Neuron (in vitro differentiated cells): ENCODE measurements around the gene CCSAP.

ENCODE experiments used
- H2AFZ ChIP-seq: one replicate; pipeline ENCODE4 v1.6.1; 2013; ENCODE audit warnings: low read depth, mild to moderate bottlenecking, inconsistent platforms, low read length, moderate library complexity
- H3K27me3 ChIP-seq: one replicate; pipeline ENCODE4 v1.6.1; 2013; ENCODE audit warnings: low read length; ENCODE audit not compliant: insufficient read depth
- H3K36me3 ChIP-seq: one replicate; pipeline ENCODE4 v1.6.1; 2013; ENCODE audit warnings: low read length; ENCODE audit not compliant: insufficient read depth
- H3K4me1 ChIP-seq: one replicate; pipeline ENCODE4 v1.6.1; 2013; ENCODE audit warnings: low read length; ENCODE audit not compliant: insufficient read depth
- H3K4me3 ChIP-seq: 2 replicates; pipeline ENCODE4 v1.5.1; 2013; ENCODE audit warnings: mild to moderate bottlenecking, low read length, moderate library complexity
- H3K9me3 ChIP-seq: one replicate; pipeline ENCODE4 v1.6.1; 2013; ENCODE audit warnings: low read length

CCSAP gene

GRCh38 chr1:229377429-229377828 is 34.6 kb upstream of the CCSAP start:
- H3K27me3 ChIP-seq = peaks cover 22% of the 10 kb centered on the region
- H3K9me3 ChIP-seq = no peaks in the 10 kb centered on the region
- no peaks in the 10 kb centered on the region for H3K36me3 ChIP-seq
- no peaks in the 10 kb centered on the region for H3K4me1 ChIP-seq
- H3K4me3 ChIP-seq = no peak overlapping the region
- H2AFZ ChIP-seq = no peak overlapping the region

- no peak overlapping the region for H3K4me3 ChIP-seq
- peaks cover 18% of the 10 kb centered on the region for H3K27me3 ChIP-seq
- no peaks in the 10 kb centered on the region for H3K4me1 ChIP-seq
- no peaks in the 10 kb centered on the region for H3K9me3 ChIP-seq
- no peak overlapping the region for H2AFZ ChIP-seq
- no peaks in the 10 kb centered on the region for H3K36me3 ChIP-seq
These were observed 33.7 kb upstream of the CCSAP start for GRCh38 chr1:229376521-229376920.

DNA sequence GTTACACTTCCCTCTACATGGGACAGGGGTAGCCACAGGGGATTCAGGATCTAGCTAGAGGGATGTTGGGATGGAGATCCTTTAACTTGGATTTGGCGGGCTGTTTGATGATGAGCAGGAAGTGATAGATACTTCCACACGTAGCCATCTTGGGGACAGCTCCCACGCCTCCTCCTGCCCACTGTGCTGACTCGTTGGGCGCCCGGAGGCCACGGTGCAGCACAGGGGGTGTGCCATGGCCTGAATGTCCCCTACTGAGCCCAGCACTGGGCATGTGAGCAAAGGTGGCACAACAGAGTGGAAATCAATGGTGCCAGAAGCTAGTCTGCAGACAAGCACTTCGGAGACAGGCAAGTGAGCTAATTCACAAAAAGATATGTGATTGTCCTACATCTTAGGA is 31.6 kb upstream of the CCSAP start:
- Histone ChIP-seq H3K9me3 (no peaks in the 10 kb centered on the region), H3K4me1 (no peaks in the 10 kb centered on the region), H2AFZ (no peak overlapping the region), H3K4me3 (no peak overlapping the region), H3K27me3 (no peaks in the 10 kb centered on the region), H3K36me3 (no peaks in the 10 kb centered on the region)

GRCh38 chr1:229373395-229373794 is 30.5 kb upstream of the CCSAP start:
- Histone ChIP-seq H3K27me3 (no peaks in the 10 kb centered on the region), H3K4me3 (no peak overlapping the region), H2AFZ (no peak overlapping the region), H3K4me1 (no peaks in the 10 kb centered on the region), H3K36me3 (no peaks in the 10 kb centered on the region), H3K9me3 (no peaks in the 10 kb centered on the region)

DNA sequence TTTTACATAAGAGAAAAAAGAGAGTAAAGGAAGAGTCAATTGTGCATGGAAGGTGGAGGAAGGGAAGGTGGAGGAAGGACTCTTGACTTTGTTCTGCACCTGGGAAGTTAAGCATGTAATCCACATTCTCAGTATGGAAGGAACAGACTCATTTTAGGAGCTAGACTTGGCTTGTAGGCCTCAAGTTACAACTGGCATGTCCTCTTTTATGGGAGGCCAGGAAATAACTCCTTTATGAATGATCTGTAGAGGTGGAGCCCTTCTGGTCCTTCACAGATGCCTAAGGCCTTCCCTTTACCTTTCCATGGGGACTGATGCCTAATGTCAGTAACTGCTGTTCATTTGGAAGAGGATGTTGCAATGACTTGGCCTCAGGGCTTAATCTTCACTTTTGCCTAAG is 29.4 kb upstream of the CCSAP start:
- Histone ChIP-seq H3K27me3 (no peaks in the 10 kb centered on the region), H3K9me3 (no peaks in the 10 kb centered on the region), H3K36me3 (no peaks in the 10 kb centered on the region), H3K4me1 (no peaks in the 10 kb centered on the region), H3K4me3 (no peak overlapping the region), H2AFZ (no peak overlapping the region)

- no peaks in the 10 kb centered on the region for H3K9me3 ChIP-seq
- no peak overlapping the region for H3K4me3 ChIP-seq
- no peak overlapping the region for H2AFZ ChIP-seq
- no peaks in the 10 kb centered on the region for H3K36me3 ChIP-seq
- no peaks in the 10 kb centered on the region for H3K27me3 ChIP-seq
- no peaks in the 10 kb centered on the region for H3K4me1 ChIP-seq
These were observed 28.8 kb upstream of the CCSAP start for GRCh38 chr1:229371624-229372023.

GRCh38 chr1:229370601-229371021 is 27.8 kb upstream of the CCSAP start:
- Histone ChIP-seq H3K4me3 (no peak overlapping the region), H3K9me3 (no peaks in the 10 kb centered on the region), H3K4me1 (no peaks in the 10 kb centered on the region), H3K27me3 (peaks cover 2% of the 10 kb centered on the region), H2AFZ (no peak overlapping the region), H3K36me3 (no peaks in the 10 kb centered on the region)

GRCh38 chr1:229368347-229368746 is 25.5 kb upstream of the CCSAP start:
- H2AFZ ChIP-seq = no peak overlapping the region
- H3K9me3 ChIP-seq = no peaks in the 10 kb centered on the region
- H3K4me3 ChIP-seq = no peak overlapping the region
- peaks cover 2% of the 10 kb centered on the region for H3K27me3 ChIP-seq
- H3K36me3 ChIP-seq = no peaks in the 10 kb centered on the region
- H3K4me1 ChIP-seq = no peaks in the 10 kb centered on the region

DNA sequence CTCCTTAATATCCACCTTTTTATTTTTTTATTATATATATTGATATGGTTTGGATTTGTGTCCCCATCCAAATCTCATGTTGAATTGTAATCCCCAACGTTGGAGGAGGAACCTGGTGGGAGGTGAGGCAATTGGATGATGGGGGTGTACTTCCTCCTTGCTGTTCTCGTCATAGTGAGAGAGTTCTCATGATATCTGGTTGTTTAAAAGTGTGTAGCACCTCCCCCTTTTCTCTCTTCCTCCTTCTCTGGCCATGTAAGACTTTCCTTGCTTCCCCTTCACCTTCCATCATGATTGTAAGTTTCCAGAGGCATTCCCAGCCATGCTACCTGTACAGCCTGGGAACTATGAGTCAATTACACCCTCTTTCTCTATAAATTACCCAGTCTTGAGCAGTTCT is 22.7 kb upstream of the CCSAP start:
- Histone ChIP-seq H3K4me3 (no peak overlapping the region), H3K36me3 (no peaks in the 10 kb centered on the region)

GRCh38 chr1:229364207-229365065 is 21.6 kb upstream of the CCSAP start:
- Histone ChIP-seq H2AFZ (no peak overlapping the region), H3K27me3 (peaks cover 4% of the 10 kb centered on the region), H3K36me3 (no peaks in the 10 kb centered on the region), H3K9me3 (no peaks in the 10 kb centered on the region), H3K4me1 (no peaks in the 10 kb centered on the region), H3K4me3 (no peak overlapping the region)

More for the DNA sequence above, 22.7 kb upstream of the CCSAP start:
- peaks cover 2% of the 10 kb centered on the region for H3K27me3 ChIP-seq
- no peak overlapping the region for H2AFZ ChIP-seq
- no peaks in the 10 kb centered on the region for H3K4me1 ChIP-seq
- H3K9me3 ChIP-seq = no peaks in the 10 kb centered on the region

GRCh38 chr1:229363723-229364122 is 20.9 kb upstream of the CCSAP start:
- no peak overlapping the region for H2AFZ ChIP-seq
- H3K4me3 ChIP-seq = no peak overlapping the region
- H3K36me3 ChIP-seq = no peaks in the 10 kb centered on the region
- H3K27me3 ChIP-seq = peaks cover 4% of the 10 kb centered on the region
- H3K9me3 ChIP-seq = no peaks in the 10 kb centered on the region
- no peaks in the 10 kb centered on the region for H3K4me1 ChIP-seq

GRCh38 chr1:229360420-229360819 is 17.6 kb upstream of the CCSAP start:
- H3K36me3 ChIP-seq = no peaks in the 10 kb centered on the region
- no peak overlapping the region for H2AFZ ChIP-seq
- peaks cover 3% of the 10 kb centered on the region for H3K27me3 ChIP-seq
- no peaks in the 10 kb centered on the region for H3K9me3 ChIP-seq
- H3K4me3 ChIP-seq = no peak overlapping the region
- H3K4me1 ChIP-seq = no peaks in the 10 kb centered on the region

GRCh38 chr1:229355661-229356060 is 12.8 kb upstream of the CCSAP start:
- H3K9me3 ChIP-seq = no peaks in the 10 kb centered on the region
- peaks cover 3% of the 10 kb centered on the region for H3K27me3 ChIP-seq
- no peak overlapping the region for H3K4me3 ChIP-seq

GRCh38 chr1:229354226-229354625 is 11.4 kb upstream of the CCSAP start:
- Histone ChIP-seq H3K4me1 (no peaks in the 10 kb centered on the region), H3K27me3 (no peaks in the 10 kb centered on the region), H3K36me3 (no peaks in the 10 kb centered on the region), H3K9me3 (no peaks in the 10 kb centered on the region), H2AFZ (no peak overlapping the region), H3K4me3 (no peak overlapping the region)

More at GRCh38 chr1:229355661-229356060, 12.8 kb upstream of the CCSAP start:
- Histone ChIP-seq H3K4me1 (no peaks in the 10 kb centered on the region), H3K36me3 (no peaks in the 10 kb centered on the region), H2AFZ (no peak overlapping the region)
